Endodermal cell (in vitro differentiated cells): ENCODE measurements around the gene ZNF138. TPM values are rescaled to one million over a fixed set of nuclear protein-coding genes. Genes with fewer than 3 reads are reported as not detected.
"Not testable (repeated sequence)": the region's sequence is repeated elsewhere in the genome, so short reads cannot be mapped to it uniquely, and the experiment has no call there.

Experiments
- DNase-seq: peaks from one replicate; pipeline ENCODE4 v3.0.0-alpha.2; 2017
- H3K27ac ChIP-seq: 2 replicates; pipeline ENCODE4 v1.5.1; 2013; ENCODE audit warnings: mild to moderate bottlenecking, low read depth, low read length, moderate library complexity
- H3K27me3 ChIP-seq: 2 replicates; pipeline ENCODE4 v1.6.1; 2013; ENCODE audit warnings: mild to moderate bottlenecking, low read length, moderate library complexity; ENCODE audit not compliant: insufficient read depth, control insufficient read depth, poor library complexity, severe bottlenecking
- H3K36me3 ChIP-seq: 2 replicates; pipeline ENCODE4 v1.7.0; 2013; ENCODE audit warnings: mild to moderate bottlenecking, low read length, moderate library complexity; ENCODE audit not compliant: control insufficient read depth, insufficient read depth
- H3K4me1 ChIP-seq: one replicate; pipeline ENCODE4 v1.7.0; 2013; ENCODE audit warnings: low read length; ENCODE audit not compliant: control insufficient read depth, insufficient read depth
- H3K4me3 ChIP-seq: 2 replicates; pipeline ENCODE4 v1.5.1; 2013; ENCODE audit warnings: mild to moderate bottlenecking, low read length, moderate library complexity
- H3K9ac ChIP-seq: 2 replicates; pipeline ENCODE4 v1.6.1; 2013; ENCODE audit warnings: mild to moderate bottlenecking, low read length, moderate library complexity; ENCODE audit not compliant: poor library complexity, severe bottlenecking; ENCODE audit errors: extremely low read depth
- H3K9me3 ChIP-seq: 2 replicates; pipeline ENCODE4 v1.6.1; 2013; ENCODE audit warnings: mild to moderate bottlenecking, low read length, moderate library complexity; ENCODE audit not compliant: control insufficient read depth
- H3K27ac Mint-ChIP-seq: 2 replicates; pipeline ENCODE4 v1.8.0; 2020; ENCODE audit warnings: mixed read lengths
- H3K27me3 Mint-ChIP-seq: 2 replicates; pipeline ENCODE4 v1.8.0; 2021; ENCODE audit warnings: mild to moderate bottlenecking, mixed read lengths; ENCODE audit not compliant: insufficient read depth
- H3K36me3 Mint-ChIP-seq: 2 replicates; pipeline ENCODE4 v1.8.0; 2020; ENCODE audit warnings: low read depth, mixed read lengths
- H3K4me1 Mint-ChIP-seq: 2 replicates; pipeline ENCODE4 v1.8.0; 2020; ENCODE audit warnings: mixed read lengths
- H3K4me3 Mint-ChIP-seq: 2 replicates; pipeline ENCODE4 v1.8.0; 2020; ENCODE audit warnings: mild to moderate bottlenecking, moderate library complexity, mixed read lengths
- H3K9me3 Mint-ChIP-seq: 2 replicates; pipeline ENCODE4 v1.8.0; 2020; ENCODE audit warnings: mild to moderate bottlenecking, mixed read lengths
- CTCF ChIP-seq: fragments of 200-600 bp; sonication (generic); conservative IDR thresholded peaks from 2 replicates; pipeline ENCODE4 v1.5.0; 2021; ENCODE audit warnings: antibody characterized with exemption, mild to moderate bottlenecking
- WGBS, 2 experiments: methylation state at CpG; one replicate each; pipeline versions ENCODE4 v1.1.5 to v1.1.7; 2013; ENCODE audit warnings: missing lambda C conversion rate in 2 of 2, mixed read lengths in 1 of 2; ENCODE audit not compliant: insufficient coverage in 1 of 2, insufficient read length in 1 of 2; 5-methylcytosine and 5-hydroxymethylcytosine counted together
- total RNA-seq, 2 donors: library from RNA; stranded (reverse); fragmentation: NEBNext Ultra II Directional in 1 of 2; extraction: Animal tissue kit (Norgen Biotek cat#: 25700) in 1 of 2; gene quantifications; 2 replicates in 1 of 2; 3 replicates in 1 of 2; pipeline ENCODE4 v1.2.1, GENCODE V29; 2021

The ZNF138 gene
- total RNA-seq, 2 donors from 2014 or later = 28.0 to 32.9 TPM

- no peaks in the 10 kb centered on the region for H3K36me3 ChIP-seq
- Mint-ChIP-seq H3K9me3 (peaks cover 69% of the 10 kb centered on the region), H3K36me3 (no peaks in the 10 kb centered on the region), H3K4me1 (no peaks in the 10 kb centered on the region), H3K27ac (no peak overlapping the region), H3K4me3 (no peak overlapping the region), H3K27me3 (no peaks in the 10 kb centered on the region)
- H3K4me3 ChIP-seq = no peak overlapping the region
- H3K27ac ChIP-seq = no peak overlapping the region
- no peaks in the 10 kb centered on the region for H3K4me1 ChIP-seq
- DNase-seq = no peak
- no peak for TF ChIP-seq CTCF
- no peak overlapping the region for H3K9ac ChIP-seq
- H3K27me3 ChIP-seq = no peaks in the 10 kb centered on the region
- H3K9me3 ChIP-seq = peaks cover 18% of the 10 kb centered on the region
Observed at GRCh38 chr7:64768824-64769223, 25.4 kb upstream of the ZNF138 start.

GRCh38 chr7:64774204-64774842, 19.9 kb upstream of the ZNF138 start:
- Histone ChIP-seq H3K9ac (no peak overlapping the region), H3K27ac (no peak overlapping the region), H3K36me3 (no peaks in the 10 kb centered on the region), H3K4me3 (no peak overlapping the region), H3K9me3 (peaks cover 30% of the 10 kb centered on the region), H3K27me3 (no peaks in the 10 kb centered on the region), H3K4me1 (no peaks in the 10 kb centered on the region)
- 84 to 86% methylated on average over 1 to 2 of the region's 2 CpGs for WGBS, 2 experiments
- H3K27me3 Mint-ChIP-seq = no peaks in the 10 kb centered on the region
- H3K27ac Mint-ChIP-seq = no peak overlapping the region
- no peak overlapping the region for H3K4me3 Mint-ChIP-seq
- no peak for DNase-seq
- no peaks in the 10 kb centered on the region for H3K4me1 Mint-ChIP-seq
- TF ChIP-seq CTCF = no peak
- H3K36me3 Mint-ChIP-seq = no peaks in the 10 kb centered on the region
- peaks cover 68% of the 10 kb centered on the region for H3K9me3 Mint-ChIP-seq

GRCh38 chr7:64775289-64775688, 18.9 kb upstream of the ZNF138 start:
- Histone ChIP-seq H3K4me3 (no peak overlapping the region), H3K27me3 (no peaks in the 10 kb centered on the region), H3K4me1 (no peaks in the 10 kb centered on the region), H3K36me3 (no peaks in the 10 kb centered on the region), H3K27ac (no peak overlapping the region), H3K9me3 (peaks cover 32% of the 10 kb centered on the region), H3K9ac (no peak overlapping the region)
- TF ChIP-seq CTCF = no peak
- DNase-seq = no peak
- 71 to 82% methylated on average over 2 to 3 of the region's 3 CpGs for WGBS, 2 experiments
- Mint-ChIP-seq H3K4me3 (no peak overlapping the region), H3K9me3 (peaks cover 73% of the 10 kb centered on the region), H3K27me3 (no peaks in the 10 kb centered on the region), H3K27ac (no peak overlapping the region), H3K36me3 (no peaks in the 10 kb centered on the region), H3K4me1 (no peaks in the 10 kb centered on the region)

- H3K9ac ChIP-seq, H3K36me3 ChIP-seq, H3K27me3 ChIP-seq, H3K4me3 ChIP-seq, H3K27me3 Mint-ChIP-seq, H3K4me1 ChIP-seq, H3K4me3 Mint-ChIP-seq, H3K4me1 Mint-ChIP-seq, H3K27ac ChIP-seq, H3K27ac Mint-ChIP-seq, H3K36me3 Mint-ChIP-seq, DNase-seq: not testable (repeated sequence)
- 75 to 100% methylated on average over 1 to 23 of the region's 23 CpGs for WGBS, 2 experiments
- peaks cover 67% of the 10 kb centered on the region for H3K9me3 Mint-ChIP-seq
- peaks cover 15% of the 10 kb centered on the region for H3K9me3 ChIP-seq
Observed at GRCh38 chr7:64784842-64785241, 9.4 kb upstream of the ZNF138 start.
